Fibroblast of villous mesenchyme (primary cell): ENCODE results near the gene CWC27. TPM values are rescaled to one million over a fixed set of nuclear protein-coding genes. Genes with fewer than 3 reads are reported as not detected.

ENCODE experiments used
- DNase-seq: peaks from one replicate; pipeline ENCODE4 v3.0.0-alpha.2; 2010; ENCODE audit warnings: low read depth
- H3K4me3 ChIP-seq: 2 replicates; pipeline ENCODE4 v1.5.1; 2011; ENCODE audit warnings: low read depth, mild to moderate bottlenecking, low read length
- CTCF ChIP-seq: IDR thresholded peaks from 2 replicates; pipeline ENCODE4 v1.5.1; 2012; ENCODE audit warnings: low read depth, mild to moderate bottlenecking, low read length; ENCODE audit not compliant: insufficient read depth
- total RNA-seq: library from RNA; depleted of rRNA; stranded (reverse); fragments of >200 nt; gene quantifications from 2 replicates; pipeline ENCODE4 v1.2.3, GENCODE V29; 2012

The CWC27 gene
- total RNA-seq, 1 donor, result 16.0 TPM

DNA sequence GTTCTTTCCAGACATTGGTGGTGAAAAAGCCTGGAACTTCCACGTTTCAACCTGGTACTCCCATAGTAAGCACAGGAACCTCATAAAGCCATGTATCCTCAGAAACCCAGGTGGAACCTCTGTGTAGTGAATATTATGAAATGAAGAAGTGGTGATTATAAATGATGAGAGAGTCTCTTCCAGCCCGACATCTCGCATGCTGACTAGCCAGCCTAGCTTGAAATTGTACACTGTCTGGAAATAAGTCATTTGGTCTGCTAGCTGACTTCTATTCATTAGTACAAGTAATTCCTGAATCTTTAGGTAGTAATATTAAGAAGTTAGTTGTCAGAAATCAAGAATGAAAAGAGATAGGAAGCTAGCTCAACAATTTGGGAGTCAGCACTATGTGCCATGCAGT, 203.3 kb downstream of the CWC27 start:
- H3K4me3 ChIP-seq, result no peak overlapping the region
- TF ChIP-seq CTCF, result no peak
- no peak for DNase-seq

DNA sequence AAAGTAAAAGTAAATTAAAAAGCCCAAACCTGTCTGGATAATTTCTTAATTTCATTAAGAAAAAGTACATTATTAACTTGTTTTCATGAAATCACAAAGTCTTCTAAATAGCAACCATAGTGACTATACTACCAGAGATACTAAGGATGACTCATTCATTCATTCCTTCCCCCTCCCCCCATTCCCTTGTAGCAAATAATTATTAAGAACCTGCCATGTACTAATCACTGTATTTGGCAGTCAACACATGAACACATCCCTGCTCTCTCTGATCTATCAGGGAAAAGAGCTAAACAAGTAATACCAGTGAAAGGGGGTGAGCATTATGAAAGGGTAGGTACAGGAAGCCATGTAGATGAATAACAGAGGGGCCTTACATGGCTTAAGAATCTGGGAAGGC, 203.9 kb downstream of the CWC27 start:
- no peak for DNase-seq
- no peak for TF ChIP-seq CTCF
- H3K4me3 ChIP-seq, result no peak overlapping the region

GRCh38 chr5:64973215-64973614, 204.5 kb downstream of the CWC27 start:
- DNase-seq, result no peak
- TF ChIP-seq CTCF, result no peak
- no peak overlapping the region for H3K4me3 ChIP-seq

GRCh38 chr5:64977779-64978178, 209.0 kb downstream of the CWC27 start:
- peak; percentile 35 for DNase-seq
- no peak overlapping the region for H3K4me3 ChIP-seq
- no peak for TF ChIP-seq CTCF

- TF ChIP-seq CTCF, result no peak
- DNase-seq, result no peak
- no peak overlapping the region for H3K4me3 ChIP-seq
Measured at GRCh38 chr5:64978546-64978945, 209.8 kb downstream of the CWC27 start.

GRCh38 chr5:64979531-64979930, 210.8 kb downstream of the CWC27 start:
- DNase-seq, result no peak
- TF ChIP-seq CTCF, result no peak
- no peak overlapping the region for H3K4me3 ChIP-seq

DNA sequence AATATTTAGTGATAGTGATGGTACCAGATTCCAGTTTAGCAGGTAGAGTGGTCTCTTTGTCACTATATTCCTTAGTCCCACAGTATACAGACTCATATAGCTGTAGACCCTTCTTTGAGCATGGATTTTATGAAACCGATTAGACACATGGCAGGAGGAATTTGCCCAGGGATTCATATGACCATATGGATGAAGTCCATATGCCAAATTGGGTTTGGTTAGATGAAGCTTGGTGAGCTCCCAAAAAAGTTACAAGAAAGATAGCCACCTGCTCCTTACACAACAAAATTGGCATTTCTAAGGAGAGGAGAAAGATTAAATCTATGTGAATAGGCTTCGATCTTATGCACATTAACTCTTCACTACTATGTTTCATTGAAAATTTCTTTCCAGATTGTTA, 211.4 kb downstream of the CWC27 start:
- no peak for TF ChIP-seq CTCF
- DNase-seq, result no peak
- no peak overlapping the region for H3K4me3 ChIP-seq
